ENCODE data around the gene ANKRD26. TPM values are rescaled to one million over a fixed set of nuclear protein-coding genes. Genes with fewer than 3 reads are reported as not detected.

Gene ANKRD26
- total and polyA plus RNA-seq, 9 of the 15 experiments (the other 6 are each of a cell fraction or from before 2014, with no cell fraction given): 2.3 to 12.3 (median 4.9) TPM

GRCh38 chr10:26977635-26978034 is 122.7 kb downstream of the ANKRD26 start:
- Histone ChIP-seq H3K9me1 (ENCODE audit: control insufficient read depth, insufficient read depth, low read length) (no peaks in the 10 kb centered on the region), H3K4me3 (no peak overlapping the region), H3K4me1 (replicated peaks in 1 of 2; ENCODE audit: control insufficient read depth in 2 of 2, insufficient read depth in 2 of 2, low read length in 2 of 2) (no peaks in the 10 kb centered on the region), H3K9ac (ENCODE audit: insufficient read depth in 1 of 2, low read depth in 2 of 2, low read length in 2 of 2) (no peak overlapping the region), H3K27me3 (ENCODE audit: control insufficient read depth in 2 of 2, insufficient read depth in 2 of 2, low read length in 2 of 2) (peaks cover 4 to 9% of the 10 kb centered on the region in 2 experiments; a peak in 4 of 5 replicates), H3K27ac (ENCODE audit: extremely low read depth, low read depth, low read length) (no peak overlapping the region), H3K36me3 (ENCODE audit: control insufficient read depth, insufficient read depth, low read length) (no peaks in the 10 kb centered on the region), H4K20me1 (replicated peaks; ENCODE audit: control insufficient read depth, insufficient read depth, low read length) (no peaks in the 10 kb centered on the region), H3K4me2 (ENCODE audit: insufficient read depth, low read length) (no peak overlapping the region), H3K9me3 (replicated peaks; ENCODE audit: control insufficient read depth, insufficient read depth, low read depth, low read length) (no peaks in the 10 kb centered on the region), H3K79me2 (ENCODE audit: control insufficient read depth, insufficient read depth, low read length) (no peaks in the 10 kb centered on the region), H2AFZ (ENCODE audit: low read depth, low read length) (no peak overlapping the region)
- intact Hi-C loops (cut with micrococcal nuclease): no loop called here
- BruUV-seq (replicated peaks): no TSS peak
- ATAC-seq (no peak), FAIRE-seq (no peak), DNase-seq (ENCODE audit: extremely low read depth in 1 of 4, low spot score in 3 of 4) (no peak)
- in situ Hi-C loops (cut with MboI): no loop called here
- WGBS (ENCODE audit: insufficient coverage, low coverage, missing lambda C conversion rate): 0% methylated on average over 2 of the region's 2 CpGs
- ChIA-PET POLR2A (no interaction called here), CTCF (ENCODE audit: low intra/inter-chr PET ratio) (interaction anchor here (0.6 kb wide), 1 partner anchor 384 kb away, joined by 3 read pairs; no protein-coding TSS in a partner anchor)
- TF ChIP-seq ZNF695 (CRISPR knock-in tag; IDR thresholded peaks at IDR 0.05) (no peak), EGR1 (conservative IDR thresholded peaks at IDR 0.05) (no peak), ZBTB17 (CRISPR knock-in tag; IDR thresholded peaks at IDR 0.05) (no peak), BHLHE40 (IDR thresholded peaks at IDR 0.05; ENCODE audit: low read length) (no peak), KDM1A (IDR thresholded peaks at IDR 0.05) (no peak), ZNF518B (CRISPR knock-in tag; IDR thresholded peaks at IDR 0.05) (no peak)

Measured in K562 (cell line).